CD4-positive, alpha-beta memory T cell (primary cell): ENCODE results near the gene PDE8A. TPM values are rescaled to one million over a fixed set of nuclear protein-coding genes. Genes with fewer than 3 reads are reported as not detected.

ENCODE experiments used
- CTCF ChIA-PET: fragments of 350-600 bp; sonication (Branson Sonifier 250); formaldehyde crosslinking; loops from one replicate; lab custom pipeline; 2021; ENCODE audit warnings: inconsistent platforms; ENCODE audit not compliant: partially characterized antibody; lab: Charles Lee
- POLR2A ChIA-PET: fragments of 350-600 bp; sonication (Branson Sonifier 250); formaldehyde crosslinking; loops from one replicate; lab custom pipeline; 2021; ENCODE audit not compliant: partially characterized antibody; lab: Charles Lee
- DNase-seq, 5 donors: peaks; one replicate each; pipeline versions ENCODE4 v3.0.0 to v3.0.0-alpha.2; 2020 to 2022; ENCODE audit warnings: mixed read lengths in 1 of 5
- H3K27ac ChIP-seq: one replicate; pipeline ENCODE4 v1.7.0; 2013; ENCODE audit warnings: low read depth, low read length
- H3K27me3 ChIP-seq: 2 replicates; pipeline ENCODE4 v1.7.0; 2013; ENCODE audit warnings: mild to moderate bottlenecking, low read length, moderate library complexity; ENCODE audit not compliant: insufficient read depth
- H3K36me3 ChIP-seq: 2 replicates; pipeline ENCODE4 v1.7.0; 2013; ENCODE audit warnings: mild to moderate bottlenecking, low read length, moderate library complexity; ENCODE audit not compliant: insufficient read depth
- H3K4me1 ChIP-seq: 2 replicates; pipeline ENCODE4 v1.7.0; 2013; ENCODE audit warnings: mild to moderate bottlenecking, low read length, moderate library complexity; ENCODE audit not compliant: insufficient read depth
- H3K4me3 ChIP-seq, 2 donors: one replicate each; pipeline ENCODE4 v1.7.0; 2013; ENCODE audit warnings: low read length in 2 of 2, mild to moderate bottlenecking in 1 of 2
- H3K9me3 ChIP-seq, 2 donors: one replicate each; pipeline ENCODE4 v1.7.0; 2013; ENCODE audit warnings: low read length in 2 of 2, control low read depth in 1 of 2; ENCODE audit not compliant: control insufficient read depth in 1 of 2
- H3K27ac Mint-ChIP-seq, 7 donors: one replicate each; pipeline ENCODE4 v1.8.0; 2020 to 2021; ENCODE audit warnings: mixed read lengths in 7 of 7, mild to moderate bottlenecking in 6 of 7, inconsistent platforms in 3 of 7, moderate library complexity in 3 of 7
- H3K27me3 Mint-ChIP-seq, 2 donors: one replicate each; pipeline ENCODE4 v1.8.0; 2020 to 2021; ENCODE audit warnings: mixed read lengths in 2 of 2
- H3K36me3 Mint-ChIP-seq, 2 donors: one replicate each; pipeline ENCODE4 v1.8.0; 2020 to 2021; ENCODE audit warnings: mixed read lengths in 2 of 2, inconsistent platforms in 1 of 2, mild to moderate bottlenecking in 1 of 2
- H3K4me1 Mint-ChIP-seq, 4 donors: one replicate each; pipeline ENCODE4 v1.8.0; 2020 to 2021; ENCODE audit warnings: mixed read lengths in 4 of 4, mild to moderate bottlenecking in 1 of 4
- H3K4me3 Mint-ChIP-seq, 8 donors: one replicate each; pipeline ENCODE4 v1.8.0; 2020 to 2021; ENCODE audit warnings: mixed read lengths in 8 of 8, mild to moderate bottlenecking in 7 of 8, moderate library complexity in 6 of 8, inconsistent platforms in 3 of 8
- H3K9me3 Mint-ChIP-seq, 8 donors: one replicate each; pipeline ENCODE4 v1.8.0; 2020 to 2021; ENCODE audit warnings: mixed read lengths in 8 of 8, mild to moderate bottlenecking in 5 of 8, inconsistent platforms in 3 of 8, moderate library complexity in 1 of 8
- intact Hi-C: fragments of 100-400 bp; cut with micrococcal nuclease; formaldehyde crosslinking; loops from one replicate; pipeline ENCODE4 v1.15.1; 2023
- polyA plus RNA-seq, 2 donors: library from polyadenylated mRNA; unstranded; fragments of 300-500 nt; fragmentation: Illumina TruSeq; gene quantifications; one replicate each; pipeline ENCODE4 v1.2.3, GENCODE V29; 2021
- total RNA-seq, 2 experiments: library from RNA; stranded (reverse); gene quantifications; one replicate each; pipeline ENCODE4 v1.2.3, GENCODE V29; 2021

The PDE8A gene
- total and polyA plus RNA-seq, 4 experiments from 2014 or later, result 1.9 to 41.3 (median 22.4) TPM

- Mint-ChIP-seq H3K9me3 (peaks cover 0 to 9% (median 5%) of the 10 kb centered on the region in 8 donors), H3K27me3 (peaks cover 3 to 5% of the 10 kb centered on the region in 2 donors), H3K36me3 (peaks cover 0 to 5% of the 10 kb centered on the region in 2 donors), H3K4me1 (peaks cover 0 to 7% (median 1%) of the 10 kb centered on the region in 4 donors), H3K27ac (no peak overlapping the region), H3K4me3 (no peak overlapping the region)
- ChIA-PET POLR2A (no interaction called here), CTCF (no interaction called here)
- H3K27ac ChIP-seq, result no peak overlapping the region
- no peaks in the 10 kb centered on the region for H3K9me3 ChIP-seq
- no peaks in the 10 kb centered on the region for H3K4me1 ChIP-seq
- intact Hi-C loops, result no loop called here
- no peaks in the 10 kb centered on the region for H3K27me3 ChIP-seq
- DNase-seq, result no peak
- no peaks in the 10 kb centered on the region for H3K36me3 ChIP-seq
- H3K4me3 ChIP-seq, result no peak overlapping the region
Observed at GRCh38 chr15:85155857-85156256, 174.2 kb downstream of the PDE8A start.

- CTCF ChIA-PET, result no interaction called here
- Mint-ChIP-seq H3K4me3 (no peak overlapping the region), H3K27ac (no peak overlapping the region), H3K36me3 (peaks cover 0 to 5% of the 10 kb centered on the region in 2 donors), H3K9me3 (peaks cover 0 to 13% (median 8%) of the 10 kb centered on the region in 8 donors), H3K4me1 (peaks cover 0 to 7% (median 1%) of the 10 kb centered on the region in 4 donors), H3K27me3 (peaks cover 3 to 5% of the 10 kb centered on the region in 2 donors)
- Histone ChIP-seq H3K9me3 (no peaks in the 10 kb centered on the region), H3K27me3 (no peaks in the 10 kb centered on the region), H3K4me1 (no peaks in the 10 kb centered on the region), H3K4me3 (no peak overlapping the region), H3K36me3 (no peaks in the 10 kb centered on the region), H3K27ac (no peak overlapping the region)
- intact Hi-C loops, result no loop called here
- POLR2A ChIA-PET, result no interaction called here
- no peak for DNase-seq
Observed at GRCh38 chr15:85157344-85157743, 175.7 kb downstream of the PDE8A start.

DNA sequence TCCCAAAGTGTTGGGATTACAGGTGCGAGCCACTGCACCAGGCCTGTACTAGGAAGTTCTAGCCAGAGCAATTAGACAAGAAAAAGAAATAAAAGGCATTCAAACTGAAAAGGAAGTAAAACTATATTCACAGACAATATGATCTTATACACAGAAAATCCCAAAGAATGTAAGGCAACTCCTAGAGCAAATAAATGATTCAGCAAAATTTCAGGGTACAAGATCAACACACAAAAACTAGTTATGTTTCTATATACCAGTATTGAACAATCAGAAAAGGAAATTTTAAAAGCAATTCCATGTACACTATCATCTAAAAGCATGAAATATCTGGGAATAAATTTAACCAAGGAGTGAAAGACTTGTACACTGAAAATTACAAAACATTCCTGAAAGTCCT, 180.6 kb downstream of the PDE8A start:
- H3K4me3 Mint-ChIP-seq, result no peak overlapping the region
- Histone ChIP-seq H3K36me3 (no peaks in the 10 kb centered on the region), H3K27me3 (no peaks in the 10 kb centered on the region), H3K4me1 (no peaks in the 10 kb centered on the region), H3K27ac (no peak overlapping the region), H3K4me3 (no peak overlapping the region), H3K9me3 (no peaks in the 10 kb centered on the region)
- H3K27ac Mint-ChIP-seq, result no peak overlapping the region
- H3K4me1 Mint-ChIP-seq, result no peaks in the 10 kb centered on the region
- intact Hi-C loops, result no loop called here
- peaks cover 0 to 1% of the 10 kb centered on the region in 2 donors for H3K27me3 Mint-ChIP-seq
- POLR2A ChIA-PET, result no interaction called here
- peaks cover 0 to 25% (median 11%) of the 10 kb centered on the region in 8 donors for H3K9me3 Mint-ChIP-seq
- H3K36me3 Mint-ChIP-seq, result no peaks in the 10 kb centered on the region
- CTCF ChIA-PET, result no interaction called here
- DNase-seq, result no peak

- no peak overlapping the region for H3K4me3 ChIP-seq
Observed at GRCh38 chr15:85164841-85165466, 183.3 kb downstream of the PDE8A start.

DNA sequence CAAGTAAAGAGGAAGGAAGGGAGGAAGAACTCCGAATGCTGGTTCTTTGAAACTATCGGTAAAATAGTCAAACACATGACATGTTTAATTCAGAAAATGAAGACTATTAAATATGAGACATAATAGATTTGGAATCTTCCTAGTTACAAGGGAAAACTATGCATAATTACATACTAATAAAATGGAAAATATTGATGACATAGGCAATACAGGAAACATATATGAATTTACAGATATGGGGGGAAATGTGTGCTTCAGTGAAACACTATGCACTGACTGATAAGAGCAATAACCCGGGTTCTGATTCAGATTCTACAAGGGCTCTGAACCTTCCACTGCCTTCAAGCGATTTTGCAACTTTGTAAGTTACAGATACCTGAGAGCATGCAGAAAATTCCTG, 185.9 kb downstream of the PDE8A start:
- H3K4me1 Mint-ChIP-seq, result peaks cover 2 to 11% (median 6%) of the 10 kb centered on the region in 4 donors
- H3K27me3 ChIP-seq, result no peaks in the 10 kb centered on the region
- H3K36me3 ChIP-seq, result no peaks in the 10 kb centered on the region
- H3K4me3 Mint-ChIP-seq, result peak overlapping the region in 2 of 8 donors; percentile 44 to 56
- no peak overlapping the region for H3K27ac ChIP-seq
- no peaks in the 10 kb centered on the region for H3K36me3 Mint-ChIP-seq
- H3K4me1 ChIP-seq, result peaks cover 9% of the 10 kb centered on the region
- H3K27ac Mint-ChIP-seq, result no peak overlapping the region
- H3K4me3 ChIP-seq, result no peak overlapping the region
- ChIA-PET POLR2A (no interaction called here), CTCF (interaction anchor here (0.6 kb wide), 1 partner anchor 18 kb away, joined by 3 read pairs; no protein-coding TSS in a partner anchor)
- intact Hi-C loops, result no loop called here
- peaks cover 16 to 22% of the 10 kb centered on the region in 2 donors for H3K27me3 Mint-ChIP-seq
- no peaks in the 10 kb centered on the region for H3K9me3 ChIP-seq
- H3K9me3 Mint-ChIP-seq, result peaks cover 0 to 32% (median 21%) of the 10 kb centered on the region in 8 donors
- DNase-seq, result no peak

More at GRCh38 chr15:85164841-85165466, 183.3 kb downstream of the PDE8A start:
- Histone ChIP-seq H3K9me3 (no peaks in the 10 kb centered on the region), H3K27me3 (no peaks in the 10 kb centered on the region), H3K27ac (no peak overlapping the region), H3K36me3 (no peaks in the 10 kb centered on the region), H3K4me1 (peaks cover 9% of the 10 kb centered on the region)
- H3K9me3 Mint-ChIP-seq, result peaks cover 0 to 25% (median 11%) of the 10 kb centered on the region in 8 donors
- DNase-seq, result no peak
- H3K4me1 Mint-ChIP-seq, result peaks cover 2 to 11% (median 6%) of the 10 kb centered on the region in 4 donors
- intact Hi-C loops, result no loop called here
- no peaks in the 10 kb centered on the region for H3K36me3 Mint-ChIP-seq
- peak overlapping the region in 1 of 7 donors; percentile 5 for H3K27ac Mint-ChIP-seq
- H3K27me3 Mint-ChIP-seq, result peaks cover 5 to 9% of the 10 kb centered on the region in 2 donors
- no peak overlapping the region for H3K4me3 Mint-ChIP-seq
- ChIA-PET POLR2A (no interaction called here), CTCF (no interaction called here)

DNA sequence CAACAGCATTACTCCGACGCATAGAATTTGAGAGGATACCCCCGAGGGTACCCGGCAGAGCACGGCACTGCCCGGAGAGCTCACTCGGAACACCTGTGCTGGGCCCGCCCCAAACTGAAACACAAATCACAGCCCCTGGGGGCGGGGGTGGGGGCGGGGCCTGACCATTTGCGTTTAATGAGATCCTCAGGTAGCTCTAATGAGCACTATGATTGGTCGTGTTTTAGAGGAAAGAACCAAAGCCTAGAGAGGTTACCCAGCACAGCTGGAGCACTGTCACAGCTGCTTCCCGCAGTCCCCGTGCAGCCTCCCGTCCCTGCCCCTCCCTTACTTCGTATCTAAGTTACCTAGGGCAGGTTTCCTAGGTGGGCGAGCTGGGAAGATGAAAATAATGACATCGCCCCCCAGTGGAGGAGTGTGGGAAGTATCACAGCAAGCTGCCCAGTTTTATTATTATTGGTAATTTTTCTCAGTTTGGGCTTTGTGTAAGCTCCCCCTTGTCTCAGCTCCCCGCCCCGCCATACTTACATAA, 187.1 kb downstream of the PDE8A start:
- CTCF ChIA-PET, result interaction anchor here (0.8 to 1.4 kb wide), 4 partner anchors 19 to 215 kb away, joined by 3 to 4 read pairs (median 3); no protein-coding TSS in a partner anchor
- peaks cover 24% of the 10 kb centered on the region in 2 donors for H3K27me3 Mint-ChIP-seq
- intact Hi-C loops, result no loop called here

GRCh38 chr15:85171736-85172135, 190.1 kb downstream of the PDE8A start:
- Mint-ChIP-seq H3K27ac (peak overlapping the region in 1 of 7 donors; percentile 19), H3K4me3 (no peak overlapping the region), H3K36me3 (no peaks in the 10 kb centered on the region), H3K27me3 (peaks cover 23 to 28% of the 10 kb centered on the region in 2 donors), H3K4me1 (peaks cover 2 to 11% (median 6%) of the 10 kb centered on the region in 4 donors), H3K9me3 (peaks cover 0 to 25% (median 12%) of the 10 kb centered on the region in 8 donors)
- no peaks in the 10 kb centered on the region for H3K27me3 ChIP-seq
- H3K4me3 ChIP-seq, result no peak overlapping the region
- H3K36me3 ChIP-seq, result no peaks in the 10 kb centered on the region
- intact Hi-C loops, result no loop called here
- H3K27ac ChIP-seq, result no peak overlapping the region
- no peaks in the 10 kb centered on the region for H3K9me3 ChIP-seq
- ChIA-PET CTCF (no interaction called here), POLR2A (no interaction called here)
- peaks cover 9% of the 10 kb centered on the region for H3K4me1 ChIP-seq
- no peak for DNase-seq

More for the DNA sequence above, 187.1 kb downstream of the PDE8A start:
- no peaks in the 10 kb centered on the region for H3K36me3 Mint-ChIP-seq
- Histone ChIP-seq H3K4me1 (peaks cover 9% of the 10 kb centered on the region), H3K27me3 (no peaks in the 10 kb centered on the region), H3K4me3 (peak overlapping the region in 1 of 2 donors; percentile 16), H3K36me3 (no peaks in the 10 kb centered on the region), H3K9me3 (no peaks in the 10 kb centered on the region), H3K27ac (no peak overlapping the region)
- POLR2A ChIA-PET, result no interaction called here
- peak overlapping the region; percentile 25 to 64 (median 56) for H3K4me3 Mint-ChIP-seq
- peak; percentile 22 to 57 (median 39) for DNase-seq
- H3K9me3 Mint-ChIP-seq, result peaks cover 0 to 30% (median 19%) of the 10 kb centered on the region in 8 donors
- peaks cover 2 to 11% (median 6%) of the 10 kb centered on the region in 4 donors for H3K4me1 Mint-ChIP-seq
- H3K27ac Mint-ChIP-seq, result no peak overlapping the region
